ENCODE data around the gene SMG1.

- TF ChIP-seq CTCF (conservative IDR thresholded peaks at IDR 0.05 in 1 of 2, IDR thresholded peaks at IDR 0.05 in 1 of 2; ENCODE audit: low read depth in 1 of 2, low read length in 2 of 2) = no peak
- TF ChIP-seq EZH2 (IDR thresholded peaks at IDR 0.05; ENCODE audit: low read length, missing control alignments) = no peak
Observed at GRCh38 chr16:18836702-18837101, 89.5 kb downstream of the SMG1 start.
